H1 (cell line): ENCODE measurements around the gene ELL. TPM values are rescaled to one million over a fixed set of nuclear protein-coding genes. Genes with fewer than 3 reads are reported as not detected.

ENCODE experiments used
- CTCF ChIA-PET: fragments of 300-600 bp; sonication (Branson Sonifier 250); formaldehyde crosslinking; loops from one replicate; lab custom pipeline; 2021; ENCODE audit not compliant: partially characterized antibody; lab: Charles Lee
- POLR2A ChIA-PET: fragments of 300-600 bp; sonication (Branson Sonifier 250); formaldehyde crosslinking; loops from one replicate; lab custom pipeline; 2021; ENCODE audit warnings: inconsistent platforms; ENCODE audit not compliant: partially characterized antibody; lab: Charles Lee
- DNase-seq, 2 experiments: peaks; one replicate each; pipeline versions ENCODE4 v3.0.0 to v3.0.0-alpha.2; 2010 to 2022; ENCODE audit warnings: low spot score in 2 of 2, low read depth in 1 of 2, mixed read lengths in 1 of 2
- FAIRE-seq: peaks from 2 replicates; lab custom pipeline; 2011; peaks lifted over from hg19 to GRCh38; lab: Jason Lieb, UNC
- H2AFZ ChIP-seq: 2 replicates; pipeline ENCODE4 v1.8.1; 2012; ENCODE audit warnings: low read length, inconsistent platforms
- H2AK5ac ChIP-seq: 2 replicates; pipeline ENCODE4 v1.6.1; 2013; ENCODE audit warnings: low read depth, low read length
- H2BK120ac ChIP-seq: replicated peaks from 2 replicates; pipeline ENCODE3; 2013; ENCODE audit warnings: low read depth, low read length, inconsistent platforms
- H2BK12ac ChIP-seq: 2 replicates; pipeline ENCODE4 v1.6.1; 2013; ENCODE audit warnings: low read depth, low read length
- H2BK15ac ChIP-seq: 2 replicates; pipeline ENCODE4 v1.6.1; 2013; ENCODE audit warnings: low read length
- H2BK20ac ChIP-seq: 2 replicates; pipeline ENCODE4 v1.6.1; 2013; ENCODE audit warnings: low read length
- H2BK5ac ChIP-seq: 2 replicates; pipeline ENCODE4 v1.6.1; 2013; ENCODE audit warnings: low read depth, low read length
- H3K14ac ChIP-seq: 2 replicates; pipeline ENCODE4 v1.6.1; 2013; ENCODE audit warnings: inconsistent platforms; ENCODE audit not compliant: insufficient read length
- H3K18ac ChIP-seq: 2 replicates; pipeline ENCODE4 v1.6.1; 2013; ENCODE audit warnings: low read length; ENCODE audit errors: extremely low read depth
- H3K23ac ChIP-seq: 2 replicates; pipeline ENCODE4 v1.6.1; 2013; ENCODE audit warnings: inconsistent platforms; ENCODE audit not compliant: insufficient read length
- H3K23me2 ChIP-seq: 2 replicates; pipeline ENCODE4 v1.6.1; 2013; ENCODE audit warnings: low read depth, low read length
- H3K27ac ChIP-seq: 2 replicates; pipeline ENCODE4 v1.6.1; 2011; ENCODE audit warnings: low read depth, low read length, inconsistent platforms
- H3K27me3 ChIP-seq, 4 experiments: replicated peaks in 1 of 4; 1 replicate in 1 of 4; 2 replicates in 3 of 4; pipeline versions ENCODE4 v1.6.1 to v1.8.1; 2011 to 2013; ENCODE audit warnings: low read length in 3 of 4, mild to moderate bottlenecking in 3 of 4, inconsistent platforms in 2 of 4, mixed read lengths in 2 of 4, moderate library complexity in 1 of 4; ENCODE audit not compliant: control insufficient read depth in 3 of 4, insufficient read depth in 3 of 4; ENCODE audit errors: extremely low read depth in 1 of 4
- H3K36me3 ChIP-seq, 4 experiments: 2 replicates each; pipeline versions ENCODE4 v1.6.1 to v1.8.1; 2011 to 2013; ENCODE audit warnings: mild to moderate bottlenecking in 4 of 4, low read length in 3 of 4, moderate library complexity in 2 of 4, control low read depth in 1 of 4, inconsistent platforms in 1 of 4; ENCODE audit not compliant: insufficient read depth in 4 of 4, control insufficient read depth in 2 of 4
- H3K4ac ChIP-seq: replicated peaks from 2 replicates; pipeline ENCODE3; 2013; ENCODE audit warnings: low read length, low read depth, mixed read lengths, inconsistent platforms; ENCODE audit not compliant: insufficient read length
- H3K4me1 ChIP-seq, 4 experiments: replicated peaks in 1 of 4; 1 replicate in 1 of 4; 2 replicates in 3 of 4; pipeline versions ENCODE4 v1.6.1 to v1.8.1; 2011 to 2013; ENCODE audit warnings: low read length in 3 of 4, inconsistent platforms in 2 of 4, mixed read lengths in 1 of 4; ENCODE audit not compliant: insufficient read depth in 4 of 4, control insufficient read depth in 3 of 4
- H3K4me2 ChIP-seq, 2 experiments: 2 replicates each; pipeline versions ENCODE4 v1.6.1 to v1.8.1; 2011 to 2013; ENCODE audit warnings: low read depth in 2 of 2, low read length in 2 of 2, control low read depth in 1 of 2, inconsistent platforms in 1 of 2, mild to moderate bottlenecking in 1 of 2; ENCODE audit not compliant: insufficient read depth in 1 of 2
- H3K4me3 ChIP-seq, 4 experiments: fragments of 200-600, 300-600 bp in 1 of 4; sonication (generic), shearing (Covaris generic), sonication (Bioruptor Twin) in 1 of 4; 2 replicates each; pipeline versions ENCODE4 v1.5.1 to v1.8.1; 2011 to 2016; ENCODE audit warnings: low read length in 4 of 4, low read depth in 3 of 4, control low read depth in 2 of 4, inconsistent platforms in 2 of 4, mild to moderate bottlenecking in 2 of 4, mixed read lengths in 1 of 4, moderate library complexity in 1 of 4; ENCODE audit not compliant: insufficient read depth in 2 of 4; ENCODE audit errors: extremely low read depth in 1 of 4
- H3K56ac ChIP-seq: replicated peaks from 2 replicates; pipeline ENCODE3; 2013; ENCODE audit warnings: low read depth, mild to moderate bottlenecking, mixed read lengths, low read length, inconsistent platforms; ENCODE audit not compliant: insufficient read length
- H3K79me1 ChIP-seq: 2 replicates; pipeline ENCODE4 v1.6.1; 2013; ENCODE audit warnings: low read depth, low read length, control low read depth
- H3K79me2 ChIP-seq, 2 experiments: 2 replicates each; pipeline versions ENCODE4 v1.6.1 to v1.8.1; 2012 to 2013; ENCODE audit warnings: low read length in 2 of 2, mild to moderate bottlenecking in 2 of 2, inconsistent platforms in 1 of 2; ENCODE audit not compliant: insufficient read depth in 2 of 2, control insufficient read depth in 1 of 2
- H3K9ac ChIP-seq, 4 experiments: replicated peaks in 1 of 4; 1 replicate in 1 of 4; 2 replicates in 3 of 4; pipeline versions ENCODE4 v1.6.1 to v1.8.1; 2011 to 2013; ENCODE audit warnings: low read depth in 3 of 4, low read length in 3 of 4, control low read depth in 2 of 4, mild to moderate bottlenecking in 2 of 4, moderate library complexity in 2 of 4, inconsistent platforms in 1 of 4; ENCODE audit errors: extremely low read depth in 1 of 4
- H3K9me3 ChIP-seq, 2 experiments: 2 replicates each; pipeline versions ENCODE4 v1.6.1 to v1.8.1; 2012 to 2013; ENCODE audit warnings: mild to moderate bottlenecking in 2 of 2, moderate library complexity in 2 of 2, control low read depth in 1 of 2, inconsistent platforms in 1 of 2, low read depth in 1 of 2, low read length in 1 of 2, mixed read lengths in 1 of 2; ENCODE audit not compliant: insufficient read depth in 2 of 2
- H4K20me1 ChIP-seq, 2 experiments: replicated peaks in 1 of 2; 2 replicates each; pipeline versions ENCODE3 to v1.8.1; 2011 to 2013; ENCODE audit warnings: inconsistent platforms in 2 of 2, low read length in 2 of 2, mild to moderate bottlenecking in 1 of 2; ENCODE audit not compliant: insufficient read depth in 2 of 2, control insufficient read depth in 1 of 2
- H4K5ac ChIP-seq: 2 replicates; pipeline ENCODE4 v1.6.1; 2013; ENCODE audit warnings: low read length, low read depth, mixed read lengths, inconsistent platforms; ENCODE audit not compliant: insufficient read length
- H4K8ac ChIP-seq: 2 replicates; pipeline ENCODE4 v1.8.0; 2013; ENCODE audit warnings: mild to moderate bottlenecking, moderate library complexity, low read length, inconsistent platforms; ENCODE audit not compliant: insufficient read depth; ENCODE audit errors: extremely low read depth
- H4K91ac ChIP-seq: replicated peaks from 2 replicates; pipeline ENCODE3; 2013; ENCODE audit warnings: low read length, mixed read lengths, inconsistent platforms; ENCODE audit not compliant: insufficient read length
- ATF2 ChIP-seq: IDR thresholded peaks from 2 replicates; pipeline ENCODE4 v1.6.1; 2012; ENCODE audit warnings: low read length, inconsistent platforms
- BACH1 ChIP-seq: IDR thresholded peaks from 2 replicates; pipeline ENCODE4 v1.6.1; 2012; ENCODE audit warnings: low read length, improper control_type of control experiment
- BCL11A ChIP-seq, 2 experiments: IDR thresholded peaks; one replicate each; pipeline ENCODE4 v1.6.1; 2011; ENCODE audit warnings: low read depth in 2 of 2, low read length in 2 of 2, mild to moderate bottlenecking in 2 of 2
- CBX5 ChIP-seq: fragments of 300-800, 300-1000 bp; sonication (generic); IDR thresholded peaks from 2 replicates; pipeline ENCODE4 v1.7.1; 2016; ENCODE audit warnings: antibody characterized with exemption, low read length, low read depth
- CEBPB ChIP-seq: IDR thresholded peaks from 2 replicates; pipeline ENCODE4 v1.6.1; 2012; ENCODE audit warnings: low read depth, low read length
- GABPA ChIP-seq: IDR thresholded peaks from 2 replicates; pipeline ENCODE4 v1.6.1; 2011; ENCODE audit warnings: mild to moderate bottlenecking, low read length, moderate library complexity, borderline replicate concordance; ENCODE audit not compliant: insufficient read depth
- HDAC6 ChIP-seq: IDR thresholded peaks from one replicate; pipeline ENCODE4 v1.7.1; 2012; ENCODE audit warnings: low read depth, mild to moderate bottlenecking, inconsistent platforms, low read length, moderate library complexity
- RFX5 ChIP-seq: IDR thresholded peaks from 2 replicates; pipeline ENCODE4 v1.6.1; 2011; ENCODE audit warnings: low read depth, low read length, improper control_type of control experiment, borderline replicate concordance
- SAP30 ChIP-seq: fragments of 300-600 bp; sonication (generic); IDR thresholded peaks from 2 replicates; pipeline ENCODE4 v1.7.1; 2012; ENCODE audit warnings: low read length, moderate library complexity, mild to moderate bottlenecking, inconsistent platforms; ENCODE audit not compliant: insufficient read depth, insufficient replicate concordance
- TCF12 ChIP-seq: IDR thresholded peaks from 2 replicates; pipeline ENCODE4 v1.6.1; 2011; ENCODE audit warnings: low read depth, mild to moderate bottlenecking, low read length
- WGBS, 2 experiments: shearing (Covaris generic) in 1 of 2; methylation state at CpG; one replicate each; pipeline versions ENCODE4 v1.1.6 to v1.1.7; 2013 to 2015; ENCODE audit warnings: low lambda C conversion rate in 2 of 2, mixed read lengths in 2 of 2, inconsistent platforms in 1 of 2, low coverage in 1 of 2, missing lambda C conversion rate in 1 of 2; ENCODE audit not compliant: insufficient replicate concordance in 2 of 2, insufficient coverage in 1 of 2, insufficient read length in 1 of 2; ENCODE audit errors: extremely low coverage in 1 of 2, missing lambda C conversion rate in 1 of 2; 5-methylcytosine and 5-hydroxymethylcytosine counted together
- polyA plus RNA-seq, 7 experiments: library from polyadenylated mRNA; depleted of rRNA in 3 of 7; stranded (reverse) in 5 of 7; unstranded in 2 of 7; fragments of >200 nt in 5 of 7; fragments of 200-250 nt in 2 of 7; gene quantifications; 1 replicate in 5 of 7; 2 replicates in 1 of 7; 4 replicates in 1 of 7; pipeline versions ENCODE4 v1.2.1 to v1.2.3, GENCODE V29; 2011 to 2013; ENCODE audit warnings: missing spikeins in 2 of 7, mixed read lengths in 2 of 7
- total RNA-seq: library from RNA; stranded (reverse); fragmentation: NEBNext Ultra II Directional; extraction: Animal tissue kit (Norgen Biotek cat#: 25700); gene quantifications from 2 replicates; pipeline ENCODE4 v1.2.1, GENCODE V29; 2021

Gene ELL
- total and polyA plus RNA-seq, 2 of the 8 experiments (the other 6 are each of a cell fraction or from before 2014, with no cell fraction given) = 5.2 to 10.5 TPM

- H4K20me1 ChIP-seq = peaks cover 11 to 26% of the 10 kb centered on the region in 2 experiments
- no peak overlapping the region; the same call in 1 of the 2 replicates for H3K27ac ChIP-seq
- peaks cover 0 to 10% (median 5%) of the 10 kb centered on the region in 4 experiments; a peak in 3 of 8 replicates for H3K36me3 ChIP-seq
- peaks cover 0 to 1% (median 0%) of the 10 kb centered on the region in 4 experiments; a peak in 2 of 7 replicates for H3K4me1 ChIP-seq
- H2BK120ac ChIP-seq = no peak overlapping the region
- H4K5ac ChIP-seq = no peak overlapping the region
- DNase-seq = no peak
- H3K56ac ChIP-seq = no peak overlapping the region
- H3K23ac ChIP-seq = no peak overlapping the region
- no peak overlapping the region for H2BK20ac ChIP-seq
- H2BK15ac ChIP-seq = no peak overlapping the region
- H3K9me3 ChIP-seq = no peaks in the 10 kb centered on the region
- no peak overlapping the region for H3K4me2 ChIP-seq
- no peak overlapping the region for H3K4ac ChIP-seq
- H3K14ac ChIP-seq = no peak overlapping the region
- H4K91ac ChIP-seq = no peak overlapping the region
- H2AFZ ChIP-seq = no peak overlapping the region
- ChIA-PET POLR2A (interaction anchor here (1.2 kb wide), 1 partner anchor 27 kb away, joined by 3 read pairs; no protein-coding TSS in a partner anchor), CTCF (interaction anchor here (0.6 to 7.2 kb wide), 13 partner anchors 8 to 1090 kb away, joined by 3 to 143 read pairs (median 5); no protein-coding TSS in a partner anchor)
- no peak for FAIRE-seq
- no peak overlapping the region for H3K4me3 ChIP-seq
- H3K23me2 ChIP-seq = peaks cover 8% of the 10 kb centered on the region; the same call in 1 of the 2 replicates
- H3K79me1 ChIP-seq = peaks cover 4% of the 10 kb centered on the region
- no peak overlapping the region; the same call in 1 of the 2 replicates for H4K8ac ChIP-seq
- no peak overlapping the region; the same call in 1 of the 2 replicates for H2BK5ac ChIP-seq
- no peak overlapping the region for H2BK12ac ChIP-seq
- no peaks in the 10 kb centered on the region for H3K27me3 ChIP-seq
- H2AK5ac ChIP-seq = no peak overlapping the region
- 93% methylated on average over 21 of the region's 30 CpGs; no CpG with 5 or more reads in 1 of the 2 experiments for WGBS, 2 experiments
- 0 out of 7 replicates have a peak overlapping the region, but pooled peaks of 1 of the 4 experiments have one; percentile 27 for H3K9ac ChIP-seq
- H3K18ac ChIP-seq = no peak overlapping the region
- no peaks in the 10 kb centered on the region for H3K79me2 ChIP-seq
- TF ChIP-seq HDAC6 (no peak), TCF12 (no peak), ATF2 (no peak), SAP30 (no peak), BCL11A (IDR thresholded peaks at IDR 0.05; ENCODE audit: low read depth in 2 of 2, low read length in 2 of 2) (no peak), BACH1 (no peak), CBX5 (no peak), GABPA (no peak), CEBPB (no peak), RFX5 (no peak)
Observed at GRCh38 chr19:18465214-18465963, 56.5 kb downstream of the ELL start.
